ENCODE results near the gene NEDD8. TPM values are rescaled to one million over a fixed set of nuclear protein-coding genes. Genes with fewer than 3 reads are reported as not detected.

The NEDD8 gene
- total and polyA plus RNA-seq, 2 donors (not counting 1 experiment from before 2014, with no cell fraction given), result 86.7 to 98.5 TPM

DNA sequence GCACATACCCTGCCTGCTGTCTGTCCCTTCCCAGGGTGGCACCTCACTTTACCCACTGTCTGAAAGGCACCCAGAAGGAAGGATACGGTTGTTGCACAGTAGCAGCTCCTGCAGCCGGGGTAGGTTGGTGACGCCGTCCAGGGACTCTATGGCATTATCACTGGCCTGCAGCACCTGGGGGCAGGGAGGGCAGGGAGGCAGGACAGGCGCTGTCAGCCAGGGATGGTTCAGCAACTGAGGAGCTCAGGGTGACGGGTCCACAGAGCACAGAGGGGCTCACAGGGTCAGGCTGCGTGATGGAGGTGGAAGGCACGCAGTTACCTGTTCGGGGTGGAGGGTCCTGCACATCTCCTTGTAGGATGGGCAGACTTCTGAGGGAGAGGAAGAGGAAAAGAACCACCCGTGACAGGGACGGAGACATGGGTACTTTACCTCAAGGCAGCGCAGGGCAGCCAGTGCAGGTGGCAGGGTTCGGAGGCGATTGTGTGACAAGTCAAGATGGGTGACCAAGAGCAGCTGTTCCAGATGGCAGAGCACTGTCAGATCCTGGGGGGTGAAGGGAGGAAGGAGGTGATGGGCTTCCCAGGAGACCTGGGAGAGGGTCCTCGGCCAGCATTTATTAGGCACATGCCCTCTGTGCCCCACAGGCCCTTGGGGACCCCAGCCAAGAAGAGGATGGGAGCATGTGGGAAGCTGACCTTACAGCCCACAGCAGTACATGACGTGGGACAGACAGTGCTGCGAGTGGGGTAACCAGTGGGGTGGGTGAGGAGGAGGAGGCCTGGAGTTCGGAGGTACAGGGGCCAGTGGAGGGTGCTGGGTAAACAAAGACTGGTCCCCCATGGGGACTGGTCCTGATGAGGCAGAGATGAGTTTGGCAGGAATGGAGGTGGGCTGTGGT lies 34.4 kb upstream of the NEDD8 start:
- Histone ChIP-seq H3K9me3 (ENCODE audit: control extremely low read depth in 1 of 3, control insufficient read depth in 2 of 3, insufficient read depth in 1 of 3, low read length in 2 of 3) (no peaks in the 10 kb centered on the region), H3K27ac (ENCODE audit: low read length in 2 of 2) (no peak overlapping the region), H3K9ac (ENCODE audit: low read length) (no peak overlapping the region), H3K4me3 (ENCODE audit: control extremely low read depth in 1 of 5, extremely low read depth in 1 of 5, insufficient read depth in 1 of 5, low read depth in 2 of 5, low read length in 4 of 5) (no peak overlapping the region), H3K36me3 (replicated peaks in 1 of 2; ENCODE audit: control extremely low read depth in 1 of 2, control insufficient read depth in 1 of 2, extremely low read depth in 1 of 2, insufficient read depth in 2 of 2, low read length in 1 of 2) (peaks cover 0 to 39% of the 10 kb centered on the region in 2 experiments), H3K79me2 (ENCODE audit: control insufficient read depth, insufficient read depth, low read length) (no peaks in the 10 kb centered on the region), H3K4me2 (replicated peaks; ENCODE audit: low read depth, low read length, poor library complexity, severe bottlenecking) (no peak overlapping the region), H2AFZ (ENCODE audit: insufficient read depth, low read depth, low read length, poor library complexity, severe bottlenecking) (no peak overlapping the region), H4K20me1 (ENCODE audit: control insufficient read depth, insufficient read depth, low read length, poor library complexity, severe bottlenecking) (no peaks in the 10 kb centered on the region), H3K27me3 (replicated peaks in 1 of 4; ENCODE audit: control extremely low read depth in 1 of 4, control insufficient read depth in 3 of 4, insufficient read depth in 4 of 4, low read length in 3 of 4) (no peaks in the 10 kb centered on the region), H3K4me1 (ENCODE audit: control insufficient read depth in 2 of 2, insufficient read depth in 2 of 2, low read length in 2 of 2) (peaks cover 6 to 9% of the 10 kb centered on the region in 2 donors)
- ChIA-PET CTCF (no interaction called here), POLR2A (no interaction called here)
- Mint-ChIP-seq H3K27ac (no peak overlapping the region), H3K27me3 (no peaks in the 10 kb centered on the region), H3K9me3 (ENCODE audit: insufficient read depth) (no peaks in the 10 kb centered on the region), H3K4me1 (peaks cover 13% of the 10 kb centered on the region), H3K4me3 (no peak overlapping the region)
- TF ChIP-seq EZH2 (IDR thresholded peaks at IDR 0.05; ENCODE audit: borderline replicate concordance, insufficient read depth, low read depth, low read length, poor library complexity, severe bottlenecking), result no peak
- TF ChIP-seq, protein P1, sequence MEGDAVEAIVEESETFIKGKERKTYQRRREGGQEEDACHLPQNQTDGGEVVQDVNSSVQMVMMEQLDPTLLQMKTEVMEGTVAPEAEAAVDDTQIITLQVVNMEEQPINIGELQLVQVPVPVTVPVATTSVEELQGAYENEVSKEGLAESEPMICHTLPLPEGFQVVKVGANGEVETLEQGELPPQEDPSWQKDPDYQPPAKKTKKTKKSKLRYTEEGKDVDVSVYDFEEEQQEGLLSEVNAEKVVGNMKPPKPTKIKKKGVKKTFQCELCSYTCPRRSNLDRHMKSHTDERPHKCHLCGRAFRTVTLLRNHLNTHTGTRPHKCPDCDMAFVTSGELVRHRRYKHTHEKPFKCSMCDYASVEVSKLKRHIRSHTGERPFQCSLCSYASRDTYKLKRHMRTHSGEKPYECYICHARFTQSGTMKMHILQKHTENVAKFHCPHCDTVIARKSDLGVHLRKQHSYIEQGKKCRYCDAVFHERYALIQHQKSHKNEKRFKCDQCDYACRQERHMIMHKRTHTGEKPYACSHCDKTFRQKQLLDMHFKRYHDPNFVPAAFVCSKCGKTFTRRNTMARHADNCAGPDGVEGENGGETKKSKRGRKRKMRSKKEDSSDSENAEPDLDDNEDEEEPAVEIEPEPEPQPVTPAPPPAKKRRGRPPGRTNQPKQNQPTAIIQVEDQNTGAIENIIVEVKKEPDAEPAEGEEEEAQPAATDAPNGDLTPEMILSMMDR (IDR thresholded peaks at IDR 0.05), result no peak
- 90% methylated on average over 18 of the region's 18 CpGs for WGBS (ENCODE audit: insufficient coverage)
- intact Hi-C loops (cut with micrococcal nuclease), result no loop called here
- ATAC-seq (ENCODE audit: low read depth), result no peak
- no peak for DNase-seq

GRCh38 chr14:24264298-24264697 lies 32.1 kb upstream of the NEDD8 start:
- no peak overlapping the region for H3K27ac Mint-ChIP-seq
- H3K4me3 Mint-ChIP-seq, result no peak overlapping the region
- no peak for ATAC-seq (ENCODE audit: low read depth)
- H3K4me1 Mint-ChIP-seq, result no peaks in the 10 kb centered on the region
- Histone ChIP-seq H3K9ac (ENCODE audit: low read length) (no peak overlapping the region), H4K20me1 (ENCODE audit: control insufficient read depth, insufficient read depth, low read length, poor library complexity, severe bottlenecking) (no peaks in the 10 kb centered on the region), H3K36me3 (replicated peaks in 1 of 2; ENCODE audit: control extremely low read depth in 1 of 2, control insufficient read depth in 1 of 2, extremely low read depth in 1 of 2, insufficient read depth in 2 of 2, low read length in 1 of 2) (peaks cover 0 to 35% of the 10 kb centered on the region in 2 experiments), H3K79me2 (ENCODE audit: control insufficient read depth, insufficient read depth, low read length) (no peaks in the 10 kb centered on the region), H3K4me1 (ENCODE audit: control insufficient read depth in 2 of 2, insufficient read depth in 2 of 2, low read length in 2 of 2) (no peaks in the 10 kb centered on the region), H3K4me3 (ENCODE audit: control extremely low read depth in 1 of 5, extremely low read depth in 1 of 5, insufficient read depth in 1 of 5, low read depth in 2 of 5, low read length in 4 of 5) (no peak overlapping the region), H3K4me2 (replicated peaks; ENCODE audit: low read depth, low read length, poor library complexity, severe bottlenecking) (no peak overlapping the region), H3K9me3 (ENCODE audit: control extremely low read depth in 1 of 3, control insufficient read depth in 2 of 3, insufficient read depth in 1 of 3, low read length in 2 of 3) (no peaks in the 10 kb centered on the region), H2AFZ (ENCODE audit: insufficient read depth, low read depth, low read length, poor library complexity, severe bottlenecking) (no peak overlapping the region), H3K27me3 (replicated peaks in 1 of 4; ENCODE audit: control extremely low read depth in 1 of 4, control insufficient read depth in 3 of 4, insufficient read depth in 4 of 4, low read length in 3 of 4) (no peaks in the 10 kb centered on the region), H3K27ac (ENCODE audit: low read length in 2 of 2) (no peak overlapping the region)
- H3K27me3 Mint-ChIP-seq, result no peaks in the 10 kb centered on the region
- ChIA-PET CTCF (interaction anchor here (0.6 to 1.6 kb wide), 2 partner anchors 32 to 43 kb away, joined by 3 to 4 read pairs; no protein-coding TSS in a partner anchor), POLR2A (no interaction called here)
- 95% methylated on average over 6 of the region's 6 CpGs for WGBS (ENCODE audit: insufficient coverage)
- no peak for DNase-seq
- TF ChIP-seq EZH2 (IDR thresholded peaks at IDR 0.05; ENCODE audit: borderline replicate concordance, insufficient read depth, low read depth, low read length, poor library complexity, severe bottlenecking), result no peak
- TF ChIP-seq, protein P1 (IDR thresholded peaks at IDR 0.05), result no peak
- H3K9me3 Mint-ChIP-seq (ENCODE audit: insufficient read depth), result no peaks in the 10 kb centered on the region
- intact Hi-C loops (cut with micrococcal nuclease), result no loop called here
